ENCODE results near the gene POGLUT2. TPM values are rescaled to one million over a fixed set of nuclear protein-coding genes. Genes with fewer than 3 reads are reported as not detected.

The POGLUT2 gene
- total and polyA plus RNA-seq, 10 of the 15 experiments (the other 5 are each of a cell fraction or from before 2014, with no cell fraction given) = 2.9 to 11.3 (median 7.6) TPM

GRCh38 chr13:102773441-102774213 lies 25.1 kb downstream of the POGLUT2 start, which contains the start of gene TEX30 (continued):
- peak; percentile 99 for TF ChIP-seq ZNF687 (IDR thresholded peaks at IDR 0.05)
- peak; percentile 62; the same call in 1 of the 2 replicates for TF ChIP-seq TCF3 (IDR thresholded peaks at IDR 0.05; ENCODE audit: borderline replicate concordance, insufficient read depth, low read depth, low read length)
- no peak for TF ChIP-seq PAX5 (IDR thresholded peaks at IDR 0.05; ENCODE audit: borderline replicate concordance, low read depth, low read length)
- TF ChIP-seq PML (IDR thresholded peaks at IDR 0.05; ENCODE audit: low read length) = peak; percentile 93
- TF ChIP-seq STAT1 (conservative IDR thresholded peaks at IDR 0.05) = no peak
- no peak for TF ChIP-seq SKIL (IDR thresholded peaks at IDR 0.05; ENCODE audit: low read depth, poor library complexity, severe bottlenecking)
- no peak for TF ChIP-seq FOS (IDR thresholded peaks at IDR 0.05; ENCODE audit: borderline replicate concordance, extremely low read depth, insufficient read length)
- peak; percentile 82; the same call in 1 of the 2 replicates for TF ChIP-seq SMARCA5 (IDR thresholded peaks at IDR 0.05)
- no peak for TF ChIP-seq ZZZ3 (IDR thresholded peaks at IDR 0.05; ENCODE audit: control insufficient read depth, insufficient read length, low read depth)
- TF ChIP-seq E2F8 (IDR thresholded peaks at IDR 0.05; ENCODE audit: low read depth, partially characterized antibody) = no peak
- no peak for TF ChIP-seq SUZ12 (IDR thresholded peaks at IDR 0.05; ENCODE audit: unreplicated experiment)
- 0 out of 4 replicates have a peak, but pooled peaks of 1 of the 2 experiments have one; percentile 22 for TF ChIP-seq IKZF2 (IDR thresholded peaks at IDR 0.05)
- peak; percentile 88 for TF ChIP-seq IKZF1 (conservative IDR thresholded peaks at IDR 0.05)
- TF ChIP-seq SIN3A (IDR thresholded peaks at IDR 0.05; ENCODE audit: low read depth, low read length) = peak; percentile 54; the same call in 1 of the 2 replicates
- peak; percentile 15 for TF ChIP-seq BCL3 (IDR thresholded peaks at IDR 0.05; ENCODE audit: borderline replicate concordance, insufficient read depth, low read depth, low read length, poor library complexity, severe bottlenecking)
- peak; percentile 83; the same call in 1 of the 2 replicates for TF ChIP-seq TAF1 (IDR thresholded peaks at IDR 0.05; ENCODE audit: borderline replicate concordance, low read depth, low read length)
- no peak for TF ChIP-seq JUND (IDR thresholded peaks at IDR 0.05; ENCODE audit: low read depth, low read length)
- no peak for TF ChIP-seq FOXM1 (IDR thresholded peaks at IDR 0.05; ENCODE audit: low read depth, low read length)
- peak; percentile 99 for TF ChIP-seq POLR2A (IDR thresholded peaks at IDR 0.05; ENCODE audit: low read depth, low read length)
